ENCODE measurements around the gene SH3D21.

The SH3D21 gene

DNA sequence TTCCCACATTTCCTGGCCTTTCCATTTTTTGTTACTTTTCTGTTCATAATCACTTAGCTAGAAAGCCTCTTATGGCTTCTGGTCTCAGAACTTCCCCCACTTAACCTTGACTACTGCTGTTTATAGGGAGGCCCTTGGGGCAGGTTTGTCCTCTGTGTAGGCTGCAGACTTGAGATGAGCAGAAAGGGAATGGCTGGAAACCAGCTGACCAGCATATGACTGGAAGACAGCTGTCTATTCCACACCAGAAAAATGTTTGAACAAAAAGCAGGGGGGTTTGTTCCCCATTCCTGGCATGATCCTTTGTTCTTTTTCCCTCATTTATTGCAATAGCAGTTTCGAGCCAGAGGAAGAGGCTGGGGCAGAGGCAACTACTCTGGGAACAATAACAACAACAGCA, 4.9 kb upstream of the SH3D21 start:
- no peaks in the 10 kb centered on the region for H3K27me3 ChIP-seq (ENCODE audit: control insufficient read depth, insufficient read depth, low read length, poor library complexity, severe bottlenecking)
- H3K36me3 ChIP-seq (ENCODE audit: control insufficient read depth, insufficient read depth, low read length), result peaks cover 35% of the 10 kb centered on the region
- H3K4me1 ChIP-seq (ENCODE audit: control insufficient read depth, insufficient read depth, low read length), result no peaks in the 10 kb centered on the region
- WGBS, 2 experiments, result 95 to 100% methylated on average over 1 of the region's 1 CpG
- no peak overlapping the region for H3K27ac ChIP-seq (ENCODE audit: insufficient read depth, low read depth, low read length, poor library complexity, severe bottlenecking)
- no peaks in the 10 kb centered on the region for H3K9me3 ChIP-seq (ENCODE audit: control insufficient read depth, low read length)
- no peak overlapping the region for H3K4me3 ChIP-seq (ENCODE audit: insufficient read depth, low read depth, low read length)

DNA sequence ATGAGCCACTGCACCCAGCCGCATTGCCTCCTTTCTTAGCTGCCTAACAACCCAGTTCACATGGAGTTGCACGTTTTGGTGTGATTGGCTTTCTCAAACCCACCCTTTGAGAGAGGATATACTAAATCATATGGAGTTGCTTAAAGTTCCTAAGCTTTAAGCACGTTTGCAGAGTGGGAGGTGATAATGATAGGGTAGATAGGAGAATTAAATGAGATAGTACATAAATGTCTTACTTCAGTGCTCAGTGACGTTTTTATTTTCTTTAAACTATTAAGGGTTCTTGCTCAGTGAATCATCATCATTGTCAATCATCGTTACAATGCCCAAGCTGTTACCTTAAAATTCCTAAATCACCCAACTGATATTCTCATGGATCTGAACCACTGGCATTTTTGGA, 2.9 kb upstream of the SH3D21 start:
- peaks cover 35% of the 10 kb centered on the region for H3K36me3 ChIP-seq (ENCODE audit: control insufficient read depth, insufficient read depth, low read length)
- H3K4me3 ChIP-seq (ENCODE audit: insufficient read depth, low read depth, low read length), result no peak overlapping the region
- H3K4me1 ChIP-seq (ENCODE audit: control insufficient read depth, insufficient read depth, low read length), result no peaks in the 10 kb centered on the region
- no peak overlapping the region for H3K27ac ChIP-seq (ENCODE audit: insufficient read depth, low read depth, low read length, poor library complexity, severe bottlenecking)
- WGBS, 2 experiments, result 90 to 95% methylated on average over 5 of the region's 5 CpGs
- H3K9me3 ChIP-seq (ENCODE audit: control insufficient read depth, low read length), result no peaks in the 10 kb centered on the region
- no peaks in the 10 kb centered on the region for H3K27me3 ChIP-seq (ENCODE audit: control insufficient read depth, insufficient read depth, low read length, poor library complexity, severe bottlenecking)

DNA sequence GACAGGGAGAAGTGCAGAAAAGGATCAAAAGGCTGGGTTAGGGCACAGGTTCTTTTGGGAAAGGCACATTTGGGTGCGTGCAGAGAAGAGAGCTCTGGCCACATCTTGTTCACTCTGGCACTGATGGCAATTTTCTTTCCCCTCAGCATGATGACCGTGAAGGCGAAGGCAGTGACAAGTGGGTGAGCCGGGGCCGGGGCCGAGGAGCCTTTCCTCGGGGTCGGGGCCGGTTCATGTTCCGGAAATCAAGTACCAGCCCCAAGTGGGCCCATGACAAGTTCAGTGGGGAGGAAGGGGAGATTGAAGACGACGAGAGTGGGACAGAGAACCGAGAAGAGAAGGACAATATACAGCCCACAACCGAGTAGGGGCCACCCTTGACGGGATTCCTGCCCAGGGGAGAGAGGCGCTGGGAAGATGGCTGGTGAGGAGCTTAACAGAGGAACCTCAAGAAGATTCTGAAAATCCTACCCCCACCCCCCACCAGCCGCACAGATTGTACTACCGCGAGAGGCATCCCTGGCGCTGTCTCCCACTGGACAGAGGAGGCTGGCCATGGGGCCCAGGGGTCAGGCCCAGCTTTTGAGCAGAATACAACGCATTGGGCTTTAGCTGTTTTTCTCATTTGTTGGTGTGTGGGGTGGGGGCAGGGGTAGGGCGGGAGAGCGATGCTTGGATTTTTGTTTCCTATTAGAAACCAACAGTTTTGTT, 2.4 kb upstream of the SH3D21 start:
- Histone ChIP-seq H3K4me3 (ENCODE audit: insufficient read depth, low read depth, low read length) (no peak overlapping the region), H3K27ac (ENCODE audit: insufficient read depth, low read depth, low read length, poor library complexity, severe bottlenecking) (no peak overlapping the region), H3K4me1 (ENCODE audit: control insufficient read depth, insufficient read depth, low read length) (no peaks in the 10 kb centered on the region), H3K9me3 (ENCODE audit: control insufficient read depth, low read length) (no peaks in the 10 kb centered on the region), H3K36me3 (ENCODE audit: control insufficient read depth, insufficient read depth, low read length) (peaks cover 32% of the 10 kb centered on the region), H3K27me3 (ENCODE audit: control insufficient read depth, insufficient read depth, low read length, poor library complexity, severe bottlenecking) (no peaks in the 10 kb centered on the region)
- 95 to 96% methylated on average over 21 to 23 of the region's 23 CpGs for WGBS, 2 experiments

DNA sequence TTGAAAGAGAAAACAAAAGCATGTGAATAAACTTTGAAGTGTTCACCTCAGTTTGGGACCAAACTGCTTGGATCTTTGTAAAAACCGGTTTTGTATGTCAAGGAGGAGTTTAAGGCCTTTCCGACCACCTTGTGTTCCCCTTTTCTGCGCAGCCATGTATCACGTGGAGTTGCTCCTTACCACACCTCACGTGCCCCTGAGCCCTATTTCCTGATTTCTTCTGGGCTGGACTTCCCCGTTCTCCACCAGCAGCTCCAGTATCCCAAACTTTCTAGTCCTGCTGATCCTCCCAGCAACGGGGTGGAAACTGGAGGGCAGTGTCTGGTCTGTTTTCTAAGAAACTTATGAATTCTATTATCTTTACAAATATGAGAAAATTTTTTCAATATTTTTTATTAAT, 1.6 kb upstream of the SH3D21 start:
- Histone ChIP-seq H3K4me3 (ENCODE audit: insufficient read depth, low read depth, low read length) (no peak overlapping the region), H3K4me1 (ENCODE audit: control insufficient read depth, insufficient read depth, low read length) (no peaks in the 10 kb centered on the region), H3K27ac (ENCODE audit: insufficient read depth, low read depth, low read length, poor library complexity, severe bottlenecking) (no peak overlapping the region), H3K27me3 (ENCODE audit: control insufficient read depth, insufficient read depth, low read length, poor library complexity, severe bottlenecking) (no peaks in the 10 kb centered on the region), H3K9me3 (ENCODE audit: control insufficient read depth, low read length) (no peaks in the 10 kb centered on the region), H3K36me3 (ENCODE audit: control insufficient read depth, insufficient read depth, low read length) (peaks cover 30% of the 10 kb centered on the region)
- 93 to 95% methylated on average over 6 of the region's 7 CpGs for WGBS, 2 experiments

DNA sequence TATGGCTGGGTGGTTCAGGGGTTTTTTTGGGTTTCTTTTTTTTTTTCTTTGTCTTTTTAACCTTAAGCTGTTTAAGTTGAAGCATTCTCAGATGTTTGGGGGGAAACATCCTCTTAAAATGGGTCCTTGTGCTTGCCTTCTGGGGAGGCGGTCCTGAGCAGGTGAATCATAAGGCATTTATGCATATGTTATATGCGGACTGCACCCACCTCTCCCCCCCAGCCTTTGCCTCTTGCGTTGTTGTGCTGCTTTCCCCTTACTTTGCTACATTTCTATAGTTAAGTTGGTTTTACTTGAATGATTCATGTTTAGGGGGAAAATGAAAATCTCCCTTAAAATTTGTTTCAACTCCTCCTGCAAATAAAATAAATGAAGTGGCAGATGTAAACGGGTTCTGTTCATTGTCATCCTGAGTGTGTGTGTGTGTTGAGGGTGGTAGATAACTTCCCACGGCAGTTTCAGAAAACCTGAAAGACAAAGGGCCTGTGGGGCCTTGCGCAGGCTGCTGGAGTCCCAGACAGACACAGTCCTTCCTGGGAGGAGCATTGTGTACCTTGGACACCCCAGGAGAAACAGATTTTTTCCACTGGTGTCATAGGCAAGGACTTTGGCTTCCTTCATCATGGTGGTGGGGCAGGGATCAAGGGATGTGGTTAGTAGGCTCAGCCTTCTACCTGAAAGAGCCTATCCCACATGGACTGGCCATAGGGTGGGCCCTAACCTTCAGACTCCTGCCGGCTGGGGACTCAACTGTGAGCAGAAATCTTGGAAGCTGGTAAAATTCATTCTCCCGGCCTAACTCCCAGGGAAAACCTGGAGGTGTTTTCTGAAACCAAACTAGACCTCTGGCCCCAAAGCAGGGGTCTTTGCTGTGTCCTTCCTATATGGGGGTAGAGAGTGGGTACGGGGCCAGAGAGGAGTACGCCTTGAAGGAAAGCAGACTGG, 926 bp upstream of the SH3D21 start:
- Histone ChIP-seq H3K36me3 (ENCODE audit: control insufficient read depth, insufficient read depth, low read length) (peaks cover 26% of the 10 kb centered on the region), H3K27me3 (ENCODE audit: control insufficient read depth, insufficient read depth, low read length, poor library complexity, severe bottlenecking) (no peaks in the 10 kb centered on the region), H3K27ac (ENCODE audit: insufficient read depth, low read depth, low read length, poor library complexity, severe bottlenecking) (no peak overlapping the region), H3K4me3 (ENCODE audit: insufficient read depth, low read depth, low read length) (no peak overlapping the region), H3K4me1 (ENCODE audit: control insufficient read depth, insufficient read depth, low read length) (no peaks in the 10 kb centered on the region), H3K9me3 (ENCODE audit: control insufficient read depth, low read length) (no peaks in the 10 kb centered on the region)
- WGBS, 2 experiments, result 86 to 93% methylated on average over 8 to 9 of the region's 10 CpGs

DNA sequence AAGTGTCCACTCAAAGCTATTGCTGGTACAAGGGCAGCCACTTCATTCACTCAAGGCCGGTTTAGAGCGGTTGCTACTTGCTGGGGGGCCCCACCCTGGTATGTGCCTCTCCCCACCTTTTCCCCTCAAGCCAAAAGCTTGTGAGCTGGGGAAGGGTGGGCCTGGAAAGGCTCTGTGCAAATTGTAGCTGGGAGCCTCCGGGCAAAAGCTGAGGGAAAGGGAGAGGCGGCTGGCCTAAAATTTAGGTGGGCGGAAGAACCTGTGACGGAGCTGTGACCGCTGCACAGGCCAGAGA, 306 bp upstream of the SH3D21 start:
- no peaks in the 10 kb centered on the region for H3K4me1 ChIP-seq (ENCODE audit: control insufficient read depth, insufficient read depth, low read length)
- H3K27ac ChIP-seq (ENCODE audit: insufficient read depth, low read depth, low read length, poor library complexity, severe bottlenecking), result no peak overlapping the region
- H3K36me3 ChIP-seq (ENCODE audit: control insufficient read depth, insufficient read depth, low read length), result peaks cover 23% of the 10 kb centered on the region
- H3K9me3 ChIP-seq (ENCODE audit: control insufficient read depth, low read length), result no peaks in the 10 kb centered on the region
- WGBS, 2 experiments, result 27 to 36% methylated on average over 7 of the region's 7 CpGs
- no peaks in the 10 kb centered on the region for H3K27me3 ChIP-seq (ENCODE audit: control insufficient read depth, insufficient read depth, low read length, poor library complexity, severe bottlenecking)
- H3K4me3 ChIP-seq (ENCODE audit: insufficient read depth, low read depth, low read length), result peak overlapping the region; percentile 68

DNA sequence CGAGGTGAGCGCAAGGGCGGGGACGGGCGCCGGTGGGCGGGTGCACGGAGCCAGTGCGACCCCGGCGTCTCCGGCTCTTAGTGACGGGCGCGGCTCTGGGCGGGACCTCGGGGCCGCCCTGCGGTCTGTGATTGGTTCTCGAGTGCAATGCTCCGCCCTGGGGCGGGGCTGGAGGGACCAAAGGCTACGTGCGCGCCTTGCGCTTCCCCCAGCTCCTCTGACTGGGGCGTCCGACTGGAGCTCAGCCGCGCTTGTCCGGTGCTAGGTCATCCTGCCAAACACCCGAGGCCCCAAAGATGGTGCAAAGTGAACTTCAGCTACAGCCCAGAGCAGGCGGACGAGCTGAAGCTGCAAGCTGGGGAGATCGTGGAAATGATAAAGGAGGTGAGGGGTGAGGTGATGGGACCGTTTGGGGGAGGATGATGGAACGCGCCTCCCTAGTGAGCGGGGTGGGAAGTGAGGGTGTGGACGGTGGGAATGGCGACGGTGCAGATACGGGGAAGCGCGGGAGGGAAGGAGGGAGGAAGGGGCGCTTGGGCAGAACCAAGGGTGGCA, 811 bp downstream of the SH3D21 start:
- H3K36me3 ChIP-seq (ENCODE audit: control insufficient read depth, insufficient read depth, low read length), result peaks cover 13% of the 10 kb centered on the region
- H3K27ac ChIP-seq (ENCODE audit: insufficient read depth, low read depth, low read length, poor library complexity, severe bottlenecking), result no peak overlapping the region
- H3K27me3 ChIP-seq (ENCODE audit: control insufficient read depth, insufficient read depth, low read length, poor library complexity, severe bottlenecking), result no peaks in the 10 kb centered on the region
- H3K4me3 ChIP-seq (ENCODE audit: insufficient read depth, low read depth, low read length), result peak overlapping the region; percentile 68
- H3K4me1 ChIP-seq (ENCODE audit: control insufficient read depth, insufficient read depth, low read length), result no peaks in the 10 kb centered on the region
- 1% methylated on average over 46 of the region's 46 CpGs for WGBS, 2 experiments
- H3K9me3 ChIP-seq (ENCODE audit: control insufficient read depth, low read length), result no peaks in the 10 kb centered on the region

DNA sequence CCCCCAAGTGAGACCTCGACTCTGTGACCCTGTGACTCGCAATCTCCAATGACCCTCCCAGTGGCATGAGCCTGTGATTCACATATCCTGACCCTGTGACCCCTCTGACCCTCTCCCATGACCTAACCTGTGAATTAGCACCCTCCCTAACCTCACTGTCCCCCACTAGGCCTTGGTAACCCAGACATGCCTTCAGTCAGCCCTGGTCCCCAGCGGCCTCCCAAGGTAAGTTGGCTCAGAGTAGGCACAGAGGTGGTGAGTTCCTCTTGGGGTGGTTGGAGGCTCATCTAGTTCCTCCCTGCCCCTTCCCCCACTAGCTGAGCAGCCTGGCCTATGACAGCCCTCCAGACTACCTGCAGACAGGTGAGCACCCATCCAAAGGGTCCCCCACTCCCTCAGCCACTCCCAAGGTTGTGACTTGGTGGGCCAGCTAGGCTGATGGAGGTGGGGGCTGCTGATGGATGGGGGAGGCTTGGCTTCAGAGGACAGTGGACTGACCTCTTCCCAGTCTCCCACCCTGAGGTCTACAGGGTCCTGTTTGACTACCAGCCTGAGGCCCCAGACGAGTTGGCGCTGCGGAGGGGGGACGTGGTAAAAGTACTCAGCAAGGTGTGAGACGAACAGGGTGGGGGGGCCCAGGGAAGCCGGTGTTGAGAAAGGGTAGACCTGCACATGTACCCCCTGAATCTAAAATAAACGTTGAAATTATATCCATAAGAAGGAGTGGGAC, 1.6 kb downstream of the SH3D21 start:
- Histone ChIP-seq H3K27ac (ENCODE audit: insufficient read depth, low read depth, low read length, poor library complexity, severe bottlenecking) (no peak overlapping the region), H3K4me1 (ENCODE audit: control insufficient read depth, insufficient read depth, low read length) (no peaks in the 10 kb centered on the region), H3K4me3 (ENCODE audit: insufficient read depth, low read depth, low read length) (peak overlapping the region; percentile 68), H3K9me3 (ENCODE audit: control insufficient read depth, low read length) (no peaks in the 10 kb centered on the region), H3K27me3 (ENCODE audit: control insufficient read depth, insufficient read depth, low read length, poor library complexity, severe bottlenecking) (no peaks in the 10 kb centered on the region), H3K36me3 (ENCODE audit: control insufficient read depth, insufficient read depth, low read length) (peaks cover 7% of the 10 kb centered on the region)
- WGBS, 2 experiments, result 79 to 80% methylated on average over 10 of the region's 10 CpGs

DNA sequence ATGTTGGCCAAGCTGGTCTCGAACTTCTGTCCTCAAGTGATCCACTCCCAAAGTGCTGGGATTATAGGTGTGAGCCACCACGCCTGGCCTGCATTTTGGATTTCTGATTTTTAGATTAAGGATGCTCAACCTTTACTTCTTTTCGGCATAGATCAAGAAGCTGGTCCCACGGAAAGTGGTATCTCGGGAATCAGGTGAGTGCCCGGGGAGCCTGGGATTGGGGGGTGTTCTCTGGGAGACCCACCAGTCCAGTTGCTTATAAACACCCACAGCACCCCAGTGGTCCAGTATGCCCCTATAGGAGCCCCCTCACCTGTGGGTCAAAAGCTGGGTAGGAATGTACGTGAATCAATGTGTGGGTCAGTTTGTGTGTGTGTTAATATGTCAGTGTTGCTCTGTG, 3.2 kb downstream of the SH3D21 start:
- no peaks in the 10 kb centered on the region for H3K27me3 ChIP-seq (ENCODE audit: control insufficient read depth, insufficient read depth, low read length, poor library complexity, severe bottlenecking)
- H3K36me3 ChIP-seq (ENCODE audit: control insufficient read depth, insufficient read depth, low read length), result no peaks in the 10 kb centered on the region
- no peaks in the 10 kb centered on the region for H3K4me1 ChIP-seq (ENCODE audit: control insufficient read depth, insufficient read depth, low read length)
- 97 to 99% methylated on average over 7 of the region's 7 CpGs for WGBS, 2 experiments
- H3K27ac ChIP-seq (ENCODE audit: insufficient read depth, low read depth, low read length, poor library complexity, severe bottlenecking), result no peak overlapping the region
- H3K9me3 ChIP-seq (ENCODE audit: control insufficient read depth, low read length), result no peaks in the 10 kb centered on the region
- H3K4me3 ChIP-seq (ENCODE audit: insufficient read depth, low read depth, low read length), result no peak overlapping the region

DNA sequence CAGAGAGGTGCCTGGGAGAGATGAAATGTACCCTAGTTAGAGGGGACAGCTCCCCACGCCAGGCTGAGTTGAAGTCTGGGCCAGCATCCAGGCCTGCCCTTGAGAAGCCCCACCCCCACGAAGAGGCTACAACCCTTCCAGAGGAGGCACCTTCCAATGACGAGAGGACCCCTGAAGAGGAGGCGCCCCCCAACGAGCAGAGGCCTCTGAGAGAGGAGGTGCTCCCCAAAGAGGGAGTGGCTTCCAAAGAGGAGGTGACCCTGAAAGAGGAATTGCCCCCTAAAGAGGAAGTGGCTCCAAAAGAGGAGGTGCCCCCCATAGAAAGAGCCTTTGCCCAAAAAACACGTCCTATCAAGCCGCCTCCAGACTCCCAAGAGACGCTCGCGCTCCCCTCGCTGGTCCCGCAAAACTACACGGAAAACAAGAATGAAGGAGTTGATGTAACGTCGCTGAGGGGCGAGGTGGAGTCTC, 14.2 kb downstream of the SH3D21 start:
- WGBS, 2 experiments, result 58 to 59% methylated on average over 16 of the region's 16 CpGs
- Histone ChIP-seq H3K27me3 (ENCODE audit: control insufficient read depth, insufficient read depth, low read length, poor library complexity, severe bottlenecking) (peaks cover 59% of the 10 kb centered on the region), H3K4me1 (ENCODE audit: control insufficient read depth, insufficient read depth, low read length) (peaks cover 24% of the 10 kb centered on the region), H3K4me3 (ENCODE audit: insufficient read depth, low read depth, low read length) (no peak overlapping the region), H3K9me3 (ENCODE audit: control insufficient read depth, low read length) (no peaks in the 10 kb centered on the region), H3K27ac (ENCODE audit: insufficient read depth, low read depth, low read length, poor library complexity, severe bottlenecking) (no peak overlapping the region), H3K36me3 (ENCODE audit: control insufficient read depth, insufficient read depth, low read length) (no peaks in the 10 kb centered on the region)

Measured in ectodermal cell (in vitro differentiated cells).